NCI-H1694 (cell line): ENCODE results near the gene C2orf68.
"Not testable (repeated sequence)": the region's sequence is repeated elsewhere in the genome, so short reads cannot be mapped to it uniquely, and the experiment has no call there.

Experiments used
- DNase-seq: peaks from one replicate; lab custom pipeline; 2025; lab: John Stamatoyannopoulos, UW

Gene C2orf68

DNA sequence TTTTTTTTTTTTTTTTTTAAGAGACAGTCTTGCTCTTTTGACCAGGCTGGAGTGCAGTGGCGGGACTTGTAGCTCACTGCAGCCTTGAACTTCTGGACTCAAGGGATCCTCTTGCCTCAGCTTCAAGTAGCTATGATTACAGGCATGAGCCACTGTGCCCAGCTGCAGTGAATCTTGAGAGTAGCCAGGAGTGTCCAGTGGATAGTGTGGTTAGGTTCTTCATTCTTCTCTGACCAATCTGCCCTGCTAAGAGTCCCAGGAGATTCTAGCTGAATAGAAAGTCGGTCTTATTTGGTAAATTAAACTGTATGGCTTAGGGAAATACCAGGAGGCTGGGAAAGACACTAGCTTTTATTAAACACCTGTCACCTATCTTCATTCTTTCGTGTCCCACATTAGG is 19.4 kb upstream of the C2orf68 start:
- no peak for DNase-seq

DNA sequence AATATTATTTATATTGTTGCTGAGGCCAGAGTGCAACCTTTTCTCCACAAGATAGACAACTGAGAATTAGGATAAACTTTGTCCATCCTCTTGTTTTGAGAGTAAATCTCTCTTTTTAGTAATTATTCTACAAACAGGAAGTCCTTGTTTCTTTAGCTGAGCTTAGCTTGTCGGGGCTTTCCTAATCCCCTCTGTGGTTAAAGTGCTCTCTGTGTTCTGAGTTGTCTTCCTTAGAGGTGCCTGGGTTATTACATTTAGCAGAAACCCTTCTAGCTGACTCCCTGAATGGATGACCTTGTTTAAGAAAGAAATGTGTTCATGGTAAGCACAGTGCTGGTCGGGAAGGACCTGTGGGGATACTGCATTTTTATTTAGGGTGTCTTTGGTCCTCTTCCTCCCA is 16.8 kb upstream of the C2orf68 start:
- no peak for DNase-seq

DNA sequence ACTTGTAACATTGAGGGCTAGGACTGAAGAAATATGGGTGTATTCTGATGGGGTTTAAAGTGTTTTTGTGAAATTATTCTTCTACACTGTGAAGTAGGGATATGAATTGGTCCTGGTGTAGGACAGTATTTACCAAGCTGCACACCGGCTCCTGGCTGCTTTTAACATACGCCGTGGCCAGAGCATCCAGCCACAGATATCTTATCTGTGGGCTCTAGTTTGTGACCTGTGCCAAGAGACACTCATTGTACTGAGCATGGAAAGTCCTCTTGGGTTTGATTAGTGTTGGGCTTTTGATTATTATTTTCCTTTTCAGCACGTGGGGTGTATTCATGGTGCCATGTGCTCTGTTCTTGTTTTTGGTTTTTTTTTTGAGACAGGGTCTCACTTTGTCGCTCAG is 12.1 kb upstream of the C2orf68 start:
- DNase-seq = no peak

GRCh38 chr2:85621338-85621737 is 9.5 kb upstream of the C2orf68 start:
- DNase-seq = no peak

DNA sequence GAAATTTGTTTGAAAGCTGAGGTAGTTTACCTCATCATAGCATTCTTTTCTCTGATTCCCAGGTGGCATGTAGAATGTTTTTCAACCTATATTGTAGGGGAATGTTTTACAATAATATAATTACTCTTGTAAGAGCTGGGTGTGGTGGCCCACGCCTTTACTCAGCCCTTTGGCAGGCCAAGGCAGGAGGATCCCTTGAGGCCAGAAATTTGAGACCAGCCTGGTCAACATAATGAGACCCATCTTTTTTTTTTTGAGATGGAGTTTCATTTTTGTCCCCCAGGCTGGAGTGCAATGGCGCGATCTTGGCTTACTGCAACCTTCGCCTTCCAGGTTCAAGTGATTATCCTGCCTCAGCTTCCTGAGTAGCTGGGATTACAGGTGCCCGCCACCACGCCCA is 7.8 kb upstream of the C2orf68 start:
- DNase-seq = no peak

DNA sequence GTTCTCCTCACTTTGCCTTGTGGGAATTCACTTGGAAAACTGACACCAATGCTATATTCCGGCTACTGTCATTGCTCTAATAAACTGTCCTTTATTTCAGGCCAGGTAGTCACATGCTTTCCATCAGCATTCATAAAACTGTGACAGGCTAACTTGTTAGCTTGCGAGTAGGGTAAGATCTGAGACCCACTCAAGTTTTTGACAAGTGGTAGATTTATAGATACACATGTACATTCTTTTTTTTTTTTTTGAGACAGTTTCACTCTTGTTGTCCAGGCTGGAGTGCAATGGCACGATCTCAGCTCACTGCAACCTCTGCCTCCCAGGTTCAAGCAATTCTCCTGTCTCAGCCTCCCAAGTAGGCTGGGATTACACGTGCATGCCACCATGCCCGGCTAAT is 5.9 kb upstream of the C2orf68 start:
- not testable (repeated sequence) for DNase-seq

DNA sequence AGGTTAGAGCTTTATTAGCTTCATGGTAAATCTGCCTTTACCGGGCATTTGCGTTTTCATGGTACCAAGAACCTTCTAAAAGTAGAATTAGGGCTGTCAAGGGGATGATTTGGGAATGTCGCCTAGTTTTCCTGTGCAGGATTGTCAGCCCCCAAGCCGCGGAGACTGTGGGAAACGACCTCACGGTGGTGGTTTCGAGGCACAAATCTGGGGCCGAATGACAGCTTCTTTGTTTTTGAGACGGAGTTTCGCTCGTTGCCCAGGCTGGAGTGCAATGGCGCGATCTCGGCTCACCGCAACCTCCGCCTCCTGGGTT is 3.5 kb upstream of the C2orf68 start:
- no peak for DNase-seq

- DNase-seq = not testable (repeated sequence)
Observed at GRCh38 chr2:85614757-85615156, 2.9 kb upstream of the C2orf68 start.

DNA sequence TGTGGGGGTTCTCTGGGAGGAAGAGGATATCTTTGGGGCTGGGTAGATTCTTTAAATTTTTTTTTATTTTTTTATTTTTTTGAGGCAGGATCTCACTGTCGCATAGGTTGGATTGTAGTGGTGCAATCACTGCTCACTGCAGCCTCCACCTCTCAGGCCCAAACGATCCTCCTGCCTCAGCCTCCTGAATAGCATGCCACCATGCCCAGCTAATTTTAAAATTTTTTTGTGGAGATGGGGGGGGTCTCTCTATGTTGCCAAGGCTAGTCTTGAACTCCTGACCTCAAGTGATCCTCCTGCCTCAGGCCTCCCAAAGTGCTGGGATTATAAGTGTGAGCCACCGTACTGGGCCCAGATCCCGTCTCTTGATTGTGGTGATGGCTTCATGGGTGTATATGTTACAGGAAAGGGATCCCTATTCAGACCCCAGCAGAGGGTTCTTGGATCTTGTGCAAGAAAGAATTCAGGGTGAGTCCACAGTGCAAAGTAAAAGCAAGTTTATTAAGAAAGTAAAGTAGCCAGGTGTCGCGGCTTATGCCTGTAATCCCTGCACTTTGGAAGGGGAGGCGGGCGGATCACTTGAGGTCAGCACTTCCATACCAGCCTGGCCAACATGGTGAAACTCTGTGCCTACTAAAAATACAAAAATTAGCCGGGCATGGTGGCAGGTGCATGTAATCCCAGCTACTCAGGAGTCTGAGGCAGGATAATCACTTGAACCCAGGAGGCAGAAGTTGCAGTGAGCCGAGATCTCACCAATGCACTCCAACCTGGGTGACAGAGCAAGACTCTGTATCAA is 2.0 kb upstream of the C2orf68 start:
- DNase-seq = no peak

DNA sequence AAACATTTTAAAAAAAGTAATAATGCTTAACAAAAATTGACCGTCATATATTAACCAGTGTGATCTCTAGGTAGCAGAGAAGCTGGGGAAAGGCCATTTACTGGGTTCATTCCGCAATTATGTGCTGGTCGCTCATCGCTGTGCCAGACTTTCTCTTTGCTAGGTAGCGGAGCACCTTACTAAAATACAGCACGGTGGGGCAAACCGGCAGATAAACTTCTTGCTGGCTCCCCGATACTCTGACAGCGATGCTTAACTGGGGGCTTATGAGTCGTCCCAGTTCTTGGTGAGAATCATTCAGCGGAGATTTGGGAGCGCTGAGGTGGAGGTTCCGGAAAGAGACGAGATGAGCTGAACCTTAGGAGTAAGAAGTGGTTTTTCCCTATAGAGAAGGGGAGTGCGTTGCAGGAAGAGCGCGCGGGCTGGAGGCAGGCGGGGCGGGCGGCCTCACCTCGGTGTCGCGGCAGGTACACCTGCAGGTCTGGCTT is 605 bp downstream of the C2orf68 start:
- no peak for DNase-seq

DNA sequence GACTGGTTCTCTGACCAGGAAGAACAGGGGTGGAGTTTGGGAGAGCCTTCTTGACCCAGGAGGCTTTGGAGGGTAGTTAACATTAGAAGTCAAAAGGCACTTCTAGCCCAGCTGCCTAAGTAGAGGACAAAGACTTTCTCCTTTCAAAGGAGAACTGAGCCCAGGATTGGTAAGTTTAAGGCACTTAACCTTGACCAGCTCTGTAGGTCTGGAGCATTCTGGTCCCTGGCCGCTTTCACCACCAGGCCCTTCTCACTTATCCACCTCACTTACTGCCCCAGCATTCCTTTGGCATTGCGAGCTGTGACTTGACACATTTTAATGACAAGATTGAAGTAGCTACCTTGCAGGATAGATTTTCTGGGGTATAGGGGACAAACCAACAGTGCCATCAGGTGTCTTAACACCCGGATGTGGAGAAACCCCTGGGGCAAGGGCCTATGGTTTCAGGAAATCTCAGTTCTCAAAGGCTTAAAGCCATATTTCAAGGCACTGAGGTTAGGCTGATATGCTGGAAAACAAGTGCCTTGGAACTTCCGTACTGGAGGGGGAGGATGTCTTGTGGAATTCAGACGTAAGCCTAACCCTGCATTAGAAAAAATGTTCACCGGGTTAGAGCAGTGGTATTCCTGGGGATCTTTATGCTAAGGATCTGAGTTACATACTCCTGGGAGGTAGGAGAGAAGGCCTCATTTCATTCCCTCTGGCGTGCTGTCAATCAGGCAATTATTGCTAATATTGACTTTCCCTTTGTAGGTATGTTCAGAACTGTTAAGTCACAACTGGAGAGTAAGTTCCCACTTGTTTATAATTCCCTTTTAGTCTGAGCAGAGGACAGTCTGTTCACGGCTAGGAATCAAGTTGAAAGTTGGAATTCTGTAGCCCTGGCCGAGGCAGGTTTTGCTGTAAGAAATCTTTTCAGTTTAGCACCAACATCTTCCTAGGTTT is 4.3 kb downstream of the C2orf68 start:
- DNase-seq = no peak

GRCh38 chr2:85606116-85606455 is 5.8 kb downstream of the C2orf68 start:
- no peak for DNase-seq

DNA sequence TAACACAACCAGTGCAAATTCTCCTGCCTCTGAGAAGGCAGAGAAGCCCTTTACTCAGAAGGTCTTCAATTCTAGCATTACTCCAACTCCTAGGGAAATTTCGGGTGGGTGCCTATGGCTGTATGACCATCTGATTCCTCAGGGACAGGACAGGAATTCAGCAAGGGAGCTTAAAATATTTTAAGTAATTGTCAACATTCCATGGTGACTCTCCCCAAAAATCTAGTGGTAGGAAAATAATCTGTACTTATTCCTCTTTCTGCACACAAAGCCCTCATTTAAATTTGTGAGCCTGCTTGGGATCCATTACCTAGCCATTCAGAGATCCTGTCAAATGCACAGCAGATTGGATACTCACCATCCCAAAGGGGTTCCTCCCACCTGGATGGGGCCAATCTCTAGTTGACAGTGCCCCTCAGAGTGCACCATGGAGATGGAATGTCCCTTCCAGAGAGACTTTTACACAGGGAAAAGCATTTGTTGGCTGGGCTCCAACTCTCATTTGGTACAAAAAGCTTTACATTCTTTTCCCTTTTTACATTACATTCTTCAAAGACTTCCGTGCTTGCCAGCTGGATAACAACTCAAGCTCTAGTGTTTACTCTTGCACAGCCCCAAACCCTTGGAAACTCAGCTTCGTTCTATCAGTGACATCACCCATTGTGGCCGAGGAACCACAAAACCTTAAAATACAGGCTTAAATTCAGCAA is 6.3 kb downstream of the C2orf68 start:
- DNase-seq = no peak

DNA sequence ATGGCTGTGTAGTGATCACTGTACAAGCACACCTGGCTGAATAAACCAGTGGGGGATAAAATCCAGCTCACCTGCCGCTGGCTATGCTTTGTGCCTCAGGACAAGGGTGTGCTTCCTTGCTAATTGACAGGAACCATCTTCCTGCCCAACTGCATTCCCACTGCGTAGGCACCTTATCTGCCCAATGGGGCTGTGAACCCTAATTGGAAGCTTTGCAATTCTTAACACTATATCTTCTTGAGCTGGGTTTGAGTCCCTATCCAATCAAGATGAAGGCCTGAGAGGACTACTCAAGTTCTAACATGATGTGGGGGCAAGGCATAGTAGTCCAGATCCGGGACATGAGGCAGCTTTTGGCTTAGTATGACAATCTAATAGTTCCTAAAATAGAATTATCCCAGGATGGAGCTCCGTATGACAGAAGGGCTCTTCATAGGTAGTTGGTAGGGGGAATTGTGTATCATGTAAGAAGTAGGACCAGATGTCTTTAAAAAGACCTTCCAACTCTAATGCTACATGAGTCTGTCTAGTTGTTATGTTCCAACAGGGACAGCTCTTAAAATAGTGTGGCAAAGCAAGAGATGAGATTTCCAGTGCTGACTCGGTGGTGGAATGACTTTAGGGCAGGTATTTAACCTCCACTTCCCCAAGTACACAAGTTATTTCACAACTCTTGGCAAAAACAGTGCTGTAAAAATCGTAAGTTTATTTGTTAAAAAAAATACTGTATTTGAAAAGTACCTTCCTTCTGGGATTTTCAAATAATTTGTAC is 7.1 kb downstream of the C2orf68 start:
- no peak for DNase-seq

DNA sequence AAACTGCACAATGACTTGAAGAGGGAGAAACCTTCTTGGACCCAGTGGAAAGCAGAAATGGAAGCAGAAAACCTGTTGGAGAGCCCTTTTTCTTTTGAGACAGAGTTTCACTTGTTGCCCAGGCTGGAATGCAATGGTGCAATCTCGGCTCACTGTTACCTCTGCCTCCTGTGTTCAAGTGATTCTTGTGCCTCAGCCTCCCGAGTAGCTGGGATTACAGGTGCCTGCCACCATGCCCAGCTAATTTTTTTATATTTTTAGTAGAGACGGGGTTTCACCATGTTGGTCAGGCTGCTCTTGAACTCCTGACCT is 7.8 kb downstream of the C2orf68 start:
- DNase-seq = not testable (repeated sequence)

- peak; percentile 48 for DNase-seq
Observed at GRCh38 chr2:85602476-85603234, 9.2 kb downstream of the C2orf68 start, which contains the start of gene TMEM150A. Gene TMEM150A, minus strand, starts transcription at chr2:85602698. Its CDS starts 750 bp downstream, at chr2:85601948.

GRCh38 chr2:85601771-85602475 is 9.9 kb downstream of the C2orf68 start:
- no peak for DNase-seq

DNA sequence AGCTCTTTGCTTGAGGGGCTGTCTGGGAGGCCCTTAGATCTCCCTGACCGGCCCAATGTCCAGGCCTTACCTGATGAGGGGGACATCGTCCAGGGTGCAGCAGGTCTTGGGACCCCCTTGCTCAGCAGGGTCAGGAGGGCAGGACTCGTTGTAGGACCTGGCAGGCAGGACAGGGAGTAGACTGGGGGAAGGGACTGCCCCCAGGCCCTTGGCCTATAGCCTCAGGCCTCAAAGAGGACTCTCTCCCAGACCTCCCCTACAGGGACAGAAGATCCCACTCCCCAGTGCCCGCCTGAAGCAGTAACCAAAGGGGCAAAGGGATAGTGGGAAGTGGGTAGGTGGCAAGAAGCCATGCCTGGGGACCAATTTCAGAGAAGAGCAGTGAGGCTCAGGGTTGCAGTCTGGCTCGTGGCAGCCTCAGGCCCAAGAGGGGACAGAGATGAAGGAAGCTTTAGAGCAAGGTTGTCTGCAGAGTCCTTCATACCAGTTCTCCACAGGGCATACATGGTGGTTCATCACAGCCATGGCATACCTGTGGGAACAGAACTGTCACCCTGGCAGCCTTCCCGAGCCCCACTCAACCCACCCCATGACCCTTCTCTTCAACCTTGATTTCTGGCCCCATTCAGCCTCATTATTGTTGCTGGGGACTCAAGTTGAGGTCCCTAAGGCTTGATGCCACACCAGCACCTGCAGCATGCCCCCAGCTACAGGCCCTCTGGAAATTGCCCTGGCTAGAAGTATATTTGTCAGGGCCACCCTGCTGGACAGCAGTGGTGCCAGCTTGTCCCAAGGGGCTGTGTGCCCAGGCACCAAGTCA is 10.7 kb downstream of the C2orf68 start:
- no peak for DNase-seq

GRCh38 chr2:85600235-85600575 is 11.7 kb downstream of the C2orf68 start:
- no peak for DNase-seq
